HepG2 (cell line): Measurements from ENCODE around the gene MFSD6. TPM values are rescaled to one million over a fixed set of nuclear protein-coding genes. Genes with fewer than 3 reads are reported as not detected.
A peak's percentile ranks its signal among the peaks of the same experiment; 100 is the strongest.

Experiments
- ADNP ChIP-seq: sonication (generic); formaldehyde crosslinking; IDR thresholded peaks from 2 replicates; pipeline ENCODE4 v1.4.0; 2020; ENCODE audit warnings: missing genetic modification reagents
- ARID4A ChIP-seq: sonication (generic); formaldehyde crosslinking; IDR thresholded peaks from 2 replicates; pipeline ENCODE4 v1.5.0; 2020; ENCODE audit warnings: mild to moderate bottlenecking, missing genetic modification reagents, borderline replicate concordance
- ATF7-NPFF ChIP-seq: sonication (generic); formaldehyde crosslinking; IDR thresholded peaks from 2 replicates; pipeline ENCODE4 v1.8.1; 2023; ENCODE audit warnings: mild to moderate bottlenecking, low read depth, missing genetic modification reagents, moderate library complexity
- ELF4 ChIP-seq: sonication (generic); formaldehyde crosslinking; IDR thresholded peaks from 2 replicates; pipeline ENCODE4 v1.5.0; 2020; ENCODE audit warnings: missing genetic modification reagents, mild to moderate bottlenecking, moderate library complexity, borderline replicate concordance
- FOSL2 ChIP-seq: sonication (generic); formaldehyde crosslinking; IDR thresholded peaks from 2 replicates; pipeline ENCODE4 v1.4.0; 2020; ENCODE audit warnings: missing genetic modification reagents
- NCOA2 ChIP-seq: sonication (generic); formaldehyde crosslinking; IDR thresholded peaks from 2 replicates; pipeline ENCODE4 v1.8.0; 2022; ENCODE audit warnings: inconsistent platforms
- POGZ ChIP-seq: sonication (generic); formaldehyde crosslinking; IDR thresholded peaks from 2 replicates; pipeline ENCODE4 v1.4.0; 2020; ENCODE audit warnings: mild to moderate bottlenecking, missing genetic modification reagents
- RERE ChIP-seq: IDR thresholded peaks from 2 replicates; pipeline ENCODE4 v1.6.1; 2016; ENCODE audit warnings: low read depth, missing genetic modification reagents, missing compliant biosample characterization
- RFX5 ChIP-seq: IDR thresholded peaks from 2 replicates; pipeline ENCODE4 v1.6.1; 2011; ENCODE audit warnings: low read depth, low read length, improper control_type of control experiment
- STAG1 ChIP-seq: sonication (generic); formaldehyde crosslinking; IDR thresholded peaks from 2 replicates; pipeline ENCODE4 v1.4.0; 2020; ENCODE audit warnings: missing genetic modification reagents
- SYNCRIP ChIP-seq: fragments of 200-400 bp; formaldehyde crosslinking; IDR thresholded peaks from 2 replicates; pipeline ENCODE4 v1.6.1; 2018; ENCODE audit warnings: mild to moderate bottlenecking, low read depth, low read length; ENCODE audit not compliant: insufficient read depth
- TFE3 ChIP-seq: IDR thresholded peaks from 2 replicates; pipeline ENCODE4 v1.6.1; 2016
- THRA ChIP-seq: sonication (generic); formaldehyde crosslinking; IDR thresholded peaks from 2 replicates; pipeline ENCODE4 v1.4.0; 2020; ENCODE audit warnings: missing genetic modification reagents, borderline replicate concordance
- TMF1 ChIP-seq: sonication (generic); formaldehyde crosslinking; IDR thresholded peaks from 2 replicates; pipeline ENCODE4 v1.8.1; 2022; ENCODE audit warnings: low read depth, missing genetic modification reagents
- TRIM24 ChIP-seq: sonication (generic); formaldehyde crosslinking; IDR thresholded peaks from 2 replicates; pipeline ENCODE4 v1.8.0; 2022; ENCODE audit warnings: mild to moderate bottlenecking, missing genetic modification reagents
- ZNF34 ChIP-seq: sonication (generic); formaldehyde crosslinking; IDR thresholded peaks from 2 replicates; pipeline ENCODE4 v1.4.0; 2020; ENCODE audit warnings: mild to moderate bottlenecking, missing genetic modification reagents, borderline replicate concordance
- ZNF431 ChIP-seq: sonication (generic); formaldehyde crosslinking; IDR thresholded peaks from 2 replicates; pipeline ENCODE4 v1.9.0; 2022; ENCODE audit warnings: missing genetic modification reagents, low read depth, mild to moderate bottlenecking, borderline replicate concordance
- ZNF549 ChIP-seq: sonication (generic); formaldehyde crosslinking; IDR thresholded peaks from 2 replicates; pipeline ENCODE4 v1.5.0; 2020; ENCODE audit warnings: missing genetic modification reagents
- ZNF598 ChIP-seq: sonication (generic); formaldehyde crosslinking; IDR thresholded peaks from 2 replicates; pipeline ENCODE4 v1.5.1; 2020; ENCODE audit warnings: mild to moderate bottlenecking, missing genetic modification reagents, borderline replicate concordance
- polyA plus RNA-seq, 8 experiments: library from polyadenylated mRNA; depleted of rRNA in 3 of 8; stranded (reverse) in 7 of 8; unstranded in 1 of 8; fragments of >200 nt; fragmentation: Illumina TruSeq in 4 of 8; extraction: Trizol in 4 of 8; gene quantifications; 2 replicates each; pipeline versions ENCODE4 v1.2.1 to v1.2.3, GENCODE V29; 2011 to 2016; ENCODE audit warnings: low read depth in 4 of 8, missing spikeins in 1 of 8, mixed read lengths in 1 of 8; ENCODE audit not compliant: insufficient read depth in 1 of 8
- total RNA-seq, 5 experiments: library from RNA; depleted of rRNA; stranded (reverse); fragments of >200 nt; fragmentation: Illumina TruSeq; extraction: Trizol; gene quantifications; 2 replicates each; pipeline ENCODE4 v1.2.3, GENCODE V29; 2016; ENCODE audit warnings: low read depth in 1 of 5

Gene MFSD6
- total and polyA plus RNA-seq, 2 of the 13 experiments (the other 11 are each of a cell fraction or from before 2014, with no cell fraction given): 0.92 to 1.4 TPM

- TF ChIP-seq ZNF34 (CRISPR knock-in tag) (no peak), THRA (CRISPR knock-in tag) (no peak), FOSL2 (CRISPR knock-in tag) (no peak), NCOA2 (no peak; the same call in 1 of the 2 replicates), ELF4 (CRISPR knock-in tag) (peak; percentile 75; the same call in 1 of the 2 replicates), ZNF549 (CRISPR knock-in tag) (no peak), ZNF431 (CRISPR knock-in tag) (no peak), RFX5 (no peak), ADNP (CRISPR knock-in tag) (0 out of 2 replicates have a peak, but pooled peaks have one; percentile 11), ATF7-NPFF (CRISPR knock-in tag) (no peak), STAG1 (CRISPR knock-in tag) (no peak), SYNCRIP (no peak), POGZ (CRISPR knock-in tag) (peak; percentile 59), ZNF598 (CRISPR knock-in tag) (no peak; the same call in 1 of the 2 replicates), TMF1 (CRISPR knock-in tag) (no peak), RERE (no peak), TRIM24 (CRISPR knock-in tag) (no peak), TFE3 (CRISPR knock-in tag) (0 out of 2 replicates have a peak, but pooled peaks have one; percentile 44), ARID4A (no peak)
Measured at GRCh38 chr2:190533968-190534309, 125.8 kb downstream of the MFSD6 start (continued).
